Effector memory CD4-positive, alpha-beta T cell (primary cell): ENCODE data around the gene CIB2.
A peak's percentile ranks its signal among the peaks of the same experiment; 100 is the strongest.

Experiments
- DNase-seq, 3 donors: peaks; one replicate each; pipeline ENCODE4 v3.0.0-alpha.2; 2020
- H3K27ac ChIP-seq: 2 replicates; pipeline ENCODE4 v1.7.0; 2013; ENCODE audit warnings: mild to moderate bottlenecking, low read length, moderate library complexity; ENCODE audit not compliant: insufficient read depth, poor library complexity, severe bottlenecking
- H3K27me3 ChIP-seq: replicated peaks from 2 replicates; pipeline ENCODE4 v1.7.0; 2013; ENCODE audit warnings: mild to moderate bottlenecking, low read length; ENCODE audit not compliant: insufficient read depth, control insufficient read depth, poor library complexity, severe bottlenecking
- H3K36me3 ChIP-seq: 2 replicates; pipeline ENCODE4 v1.7.0; 2013; ENCODE audit warnings: mild to moderate bottlenecking, low read length, moderate library complexity; ENCODE audit not compliant: control insufficient read depth, insufficient read depth
- H3K4me1 ChIP-seq: 2 replicates; pipeline ENCODE4 v1.7.0; 2013; ENCODE audit warnings: low read length, mild to moderate bottlenecking; ENCODE audit not compliant: control insufficient read depth, insufficient read depth, poor library complexity, severe bottlenecking
- H3K4me3 ChIP-seq: 2 replicates; pipeline ENCODE4 v1.7.0; 2013; ENCODE audit warnings: low read length, low read depth, mild to moderate bottlenecking; ENCODE audit not compliant: insufficient read depth, poor library complexity, severe bottlenecking
- H3K9me3 ChIP-seq: 2 replicates; pipeline ENCODE4 v1.7.0; 2013; ENCODE audit warnings: mild to moderate bottlenecking, low read length, moderate library complexity; ENCODE audit not compliant: control insufficient read depth

Gene CIB2

DNA sequence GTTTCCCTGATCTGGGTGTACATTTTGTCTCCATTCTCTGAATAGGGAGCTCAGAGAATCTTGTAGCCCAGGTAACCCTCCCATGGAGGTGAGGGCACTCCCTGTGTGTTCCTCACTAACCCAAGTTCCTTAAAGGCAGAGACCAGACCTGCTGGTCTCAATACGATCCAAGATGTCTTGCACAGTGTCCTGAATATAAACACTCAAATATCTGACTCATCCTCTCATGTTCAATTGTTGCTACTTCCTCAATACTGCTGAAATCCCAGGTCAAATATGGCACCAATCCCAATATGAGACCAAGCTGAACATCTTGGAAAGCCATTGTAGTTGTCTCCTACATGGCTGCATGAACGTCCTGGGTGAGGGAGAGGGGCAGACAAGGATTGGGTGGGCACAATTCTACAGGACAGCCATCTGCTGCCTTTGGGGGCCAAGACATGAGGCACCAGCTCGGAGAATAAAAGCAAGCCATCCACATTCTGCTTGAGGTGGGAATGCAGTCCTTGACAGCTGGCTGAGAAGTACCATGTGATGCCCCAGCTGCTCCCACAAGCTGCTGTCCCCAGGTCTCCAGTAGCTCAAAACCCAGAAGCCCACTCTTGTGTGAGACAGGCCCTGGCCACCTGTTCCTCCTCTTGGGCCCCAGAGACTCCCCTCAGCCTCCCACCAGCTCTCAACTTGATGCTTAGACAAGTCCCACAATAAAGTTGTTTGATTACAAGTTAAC lies 72.0 kb downstream of the CIB2 start:
- H3K27ac ChIP-seq, result no peak overlapping the region
- H3K4me1 ChIP-seq, result peaks cover 68% of the 10 kb centered on the region
- no peak for DNase-seq

GRCh38 chr15:78058401-78058935 lies 72.8 kb downstream of the CIB2 start:
- H3K27me3 ChIP-seq, result no peaks in the 10 kb centered on the region
- DNase-seq, result no peak
- no peak overlapping the region for H3K4me3 ChIP-seq
- peak overlapping the region; percentile 61 for H3K27ac ChIP-seq
- H3K36me3 ChIP-seq, result no peaks in the 10 kb centered on the region
- no peaks in the 10 kb centered on the region for H3K9me3 ChIP-seq
- H3K4me1 ChIP-seq, result peaks cover 72% of the 10 kb centered on the region

More for the DNA sequence above, 72.0 kb downstream of the CIB2 start:
- no peaks in the 10 kb centered on the region for H3K9me3 ChIP-seq
- H3K27me3 ChIP-seq, result no peaks in the 10 kb centered on the region
- H3K36me3 ChIP-seq, result no peaks in the 10 kb centered on the region
- no peak overlapping the region for H3K4me3 ChIP-seq

- Histone ChIP-seq H3K27ac (peak overlapping the region; percentile 61), H3K4me1 (peaks cover 68% of the 10 kb centered on the region)
Measured at GRCh38 chr15:78057803-78058202, 73.4 kb downstream of the CIB2 start.

DNA sequence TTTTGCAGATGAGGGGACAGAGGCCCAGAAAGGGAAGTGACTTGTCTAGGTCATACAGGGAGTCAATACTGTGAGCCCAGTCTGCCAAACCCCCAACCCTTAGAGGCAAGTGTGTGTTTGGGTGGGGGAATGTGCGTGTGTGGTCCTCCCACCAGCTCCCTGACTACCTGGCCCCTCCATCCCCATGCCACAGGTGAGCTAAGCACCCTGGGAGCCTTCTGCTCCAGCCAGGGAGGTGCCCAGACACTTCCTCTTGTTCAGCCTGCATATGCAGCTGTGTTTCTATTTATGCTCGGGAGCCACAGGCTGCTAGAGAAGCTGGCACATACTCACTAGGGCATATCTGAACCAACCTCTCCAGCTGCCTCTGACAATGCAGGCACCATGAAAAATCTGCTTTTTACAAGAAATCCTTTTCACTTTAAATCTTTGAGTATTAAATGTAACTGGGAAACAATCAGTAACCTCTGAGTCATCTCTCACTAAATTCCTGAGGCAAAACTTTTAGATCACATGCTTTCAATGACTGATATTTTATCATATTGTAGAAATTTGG lies 74.5 kb downstream of the CIB2 start:
- Histone ChIP-seq H3K9me3 (no peaks in the 10 kb centered on the region), H3K27me3 (no peaks in the 10 kb centered on the region), H3K4me3 (no peak overlapping the region), H3K27ac (peak overlapping the region; percentile 61), H3K4me1 (peaks cover 75% of the 10 kb centered on the region), H3K36me3 (no peaks in the 10 kb centered on the region)
- no peak for DNase-seq

More at GRCh38 chr15:78057803-78058202, 73.4 kb downstream of the CIB2 start:
- H3K9me3 ChIP-seq, result no peaks in the 10 kb centered on the region
- no peak for DNase-seq
- H3K36me3 ChIP-seq, result no peaks in the 10 kb centered on the region
- H3K27me3 ChIP-seq, result no peaks in the 10 kb centered on the region
- H3K4me3 ChIP-seq, result no peak overlapping the region

GRCh38 chr15:78055919-78056713 lies 75.1 kb downstream of the CIB2 start:
- Histone ChIP-seq H3K4me1 (peaks cover 82% of the 10 kb centered on the region), H3K9me3 (no peaks in the 10 kb centered on the region), H3K4me3 (no peak overlapping the region), H3K36me3 (no peaks in the 10 kb centered on the region), H3K27me3 (no peaks in the 10 kb centered on the region), H3K27ac (peak overlapping the region; percentile 61)
- no peak for DNase-seq

DNA sequence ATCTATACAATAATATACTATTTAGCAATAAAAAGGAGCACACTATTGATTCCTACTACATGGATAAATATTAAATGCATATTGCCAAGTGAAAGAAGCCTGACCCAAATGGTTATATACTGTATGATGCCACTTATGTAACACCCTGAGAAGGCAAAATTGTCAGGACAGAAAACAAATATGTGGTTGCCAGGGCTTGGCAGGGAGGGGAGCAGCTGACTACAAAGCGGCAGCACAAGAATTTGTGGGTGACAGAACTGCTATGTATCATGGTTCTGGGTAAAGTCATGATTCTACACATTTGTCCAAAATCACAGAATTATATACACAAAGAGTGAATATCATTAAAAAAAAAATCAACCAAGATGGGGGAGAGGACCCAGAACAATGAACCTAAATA lies 76.3 kb downstream of the CIB2 start:
- no peak overlapping the region for H3K4me3 ChIP-seq
- H3K36me3 ChIP-seq, result no peaks in the 10 kb centered on the region
- H3K27me3 ChIP-seq, result no peaks in the 10 kb centered on the region
- H3K4me1 ChIP-seq, result peaks cover 91% of the 10 kb centered on the region
- H3K9me3 ChIP-seq, result no peaks in the 10 kb centered on the region
- peak overlapping the region; percentile 61 for H3K27ac ChIP-seq
- no peak for DNase-seq
